HepG2 (cell line): ENCODE results near the gene SLIT3.

Source experiments
- ARID5B ChIP-seq: IDR thresholded peaks from 2 replicates; pipeline ENCODE4 v1.4.0; 2020; ENCODE audit warnings: mild to moderate bottlenecking, missing genetic modification reagents
- CTCF ChIP-seq: sonication (generic); formaldehyde crosslinking; IDR thresholded peaks from 2 replicates; pipeline ENCODE4 v1.5.0; 2020; ENCODE audit warnings: mild to moderate bottlenecking, missing genetic modification reagents, moderate library complexity
- MXI1 ChIP-seq: IDR thresholded peaks from 3 replicates; pipeline ENCODE4 v1.6.1; 2012; ENCODE audit warnings: low read depth, low read length, inconsistent platforms, borderline replicate concordance

GRCh38 chr5:168740811-168741213 is 560.1 kb downstream of the SLIT3 start:
- TF ChIP-seq CTCF (no peak), ARID5B (no peak), MXI1 (no peak)
